Measurements from ENCODE around the gene RBFOX2. TPM values are rescaled to one million over a fixed set of nuclear protein-coding genes. Genes with fewer than 3 reads are reported as not detected.
"Not testable (repeated sequence)": the region's sequence is repeated elsewhere in the genome, so short reads cannot be mapped to it uniquely, and the experiment has no call there.

RBFOX2 gene, protein sequence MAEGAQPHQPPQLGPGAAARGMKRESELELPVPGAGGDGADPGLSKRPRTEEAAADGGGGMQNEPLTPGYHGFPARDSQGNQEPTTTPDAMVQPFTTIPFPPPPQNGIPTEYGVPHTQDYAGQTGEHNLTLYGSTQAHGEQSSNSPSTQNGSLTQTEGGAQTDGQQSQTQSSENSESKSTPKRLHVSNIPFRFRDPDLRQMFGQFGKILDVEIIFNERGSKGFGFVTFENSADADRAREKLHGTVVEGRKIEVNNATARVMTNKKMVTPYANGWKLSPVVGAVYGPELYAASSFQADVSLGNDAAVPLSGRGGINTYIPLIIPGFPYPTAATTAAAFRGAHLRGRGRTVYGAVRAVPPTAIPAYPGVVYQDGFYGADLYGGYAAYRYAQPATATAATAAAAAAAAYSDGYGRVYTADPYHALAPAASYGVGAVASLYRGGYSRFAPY
- total RNA-seq (2014; rRNA removed; shearing (Covaris generic)), result 92.3 and 144 TPM in 2 replicates

DNA sequence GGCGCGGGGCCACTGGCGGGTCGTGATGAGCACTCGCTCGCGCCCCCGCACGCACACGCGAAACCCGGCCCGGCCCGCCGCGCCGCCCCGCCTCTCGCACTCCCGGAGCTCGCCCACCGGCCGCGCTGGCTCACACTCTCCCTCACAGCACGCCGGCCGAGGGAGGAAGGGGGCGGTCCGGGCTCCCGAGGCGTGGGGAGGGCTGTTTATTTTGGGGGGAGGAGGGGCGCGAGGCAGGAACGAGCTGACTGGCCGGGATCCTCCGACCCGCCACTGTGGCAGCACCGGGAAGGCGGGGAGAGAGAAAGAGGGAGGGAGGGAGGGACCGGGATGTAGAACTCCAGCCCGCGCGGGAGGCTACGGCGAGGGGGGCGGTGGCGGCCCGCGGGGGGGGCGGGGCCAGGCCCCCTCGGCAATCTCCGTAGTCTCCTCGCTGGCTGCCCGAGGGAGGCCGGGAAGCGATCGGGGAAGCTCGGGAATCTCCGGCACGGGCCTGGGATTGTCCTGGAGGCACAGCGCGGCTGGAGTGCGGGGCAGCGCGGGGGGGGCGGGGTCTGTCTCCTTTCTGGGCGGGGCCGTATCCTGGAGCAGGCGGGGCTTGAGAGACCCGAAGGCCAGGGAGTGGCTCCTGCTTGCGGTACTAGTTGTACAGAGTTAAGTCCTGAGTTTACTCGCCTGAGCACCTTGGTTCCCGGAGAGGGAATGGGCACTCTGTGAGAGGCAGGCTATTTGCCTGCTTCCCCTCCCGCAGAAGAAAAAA is at the start of gene RBFOX2:
Gene RBFOX2, minus strand, starts transcription at position 179 of the 760 bp plus-strand sequence. CDS start 399 bp downstream, outside the sequence.
- Histone ChIP-seq H3K4me1 (replicated peaks) (peaks cover 16% of the 10 kb centered on the region), H3K36me3 (peaks cover 17% of the 10 kb centered on the region), H3K4me3 (peak within 1 kb of the TSS; percentile 97), H3K27me3 (replicated peaks) (no peaks in the 10 kb centered on the region), H3K27ac (peak within 1 kb of the TSS; percentile 71), H3K9me3 (replicated peaks) (no peaks in the 10 kb centered on the region)
- DNase-seq (ENCODE audit: low read depth in 1 of 2, low spot score in 2 of 2), result peak; percentile 85 to 98

DNA sequence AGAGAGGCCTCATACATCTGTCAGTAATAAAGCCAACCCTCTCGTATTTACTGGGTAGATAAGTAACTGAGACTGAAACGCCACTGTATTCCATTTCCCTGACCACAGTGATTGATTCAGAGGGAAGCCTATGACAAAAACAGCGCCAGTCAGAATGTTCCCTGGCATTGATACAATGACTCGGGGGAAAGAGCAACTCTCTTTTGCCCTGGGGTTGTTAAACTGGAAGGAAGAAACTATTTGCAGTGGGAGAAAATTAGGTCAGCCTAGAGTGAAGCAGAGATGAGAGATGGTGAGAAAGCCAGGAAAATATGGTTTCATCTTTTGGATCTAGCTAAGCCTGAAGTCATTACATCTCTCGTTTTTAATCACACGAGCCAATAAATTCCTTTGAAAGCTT is 48.6 kb upstream of the RBFOX2 start:
- no peak overlapping the region for H3K4me3 ChIP-seq
- peaks cover 6% of the 10 kb centered on the region; the same call in 1 of the 2 replicates for H3K4me1 ChIP-seq (replicated peaks)
- no peaks in the 10 kb centered on the region for H3K27me3 ChIP-seq (replicated peaks)
- no peak for DNase-seq (ENCODE audit: low read depth in 1 of 2, low spot score in 2 of 2)
- no peaks in the 10 kb centered on the region for H3K36me3 ChIP-seq
- H3K27ac ChIP-seq, result no peak overlapping the region
- H3K9me3 ChIP-seq (replicated peaks), result no peaks in the 10 kb centered on the region

DNA sequence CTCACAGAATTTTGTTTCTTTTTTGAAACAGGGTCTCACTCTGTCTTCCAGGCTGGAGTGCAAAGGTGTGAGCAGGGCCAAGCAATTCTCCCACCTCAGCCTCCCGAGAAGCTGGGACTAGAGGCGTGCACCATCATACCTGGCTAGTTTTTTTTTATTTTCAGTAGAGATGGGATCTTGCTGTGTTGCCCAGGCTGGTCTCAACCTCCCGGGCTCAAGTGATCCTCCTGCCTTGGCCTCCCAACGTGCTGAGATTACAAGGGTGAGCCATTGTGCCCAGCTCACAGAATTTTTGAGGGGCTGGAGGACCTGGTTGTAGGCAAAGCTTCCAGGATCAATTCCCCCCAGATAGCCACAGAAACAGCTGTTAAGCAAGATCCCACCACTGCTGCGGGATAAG is 47.1 kb upstream of the RBFOX2 start:
- Histone ChIP-seq H3K27me3 (replicated peaks) (no peaks in the 10 kb centered on the region), H3K4me1 (replicated peaks) (peaks cover 7% of the 10 kb centered on the region; the same call in 1 of the 2 replicates), H3K4me3 (no peak overlapping the region), H3K9me3 (replicated peaks) (no peaks in the 10 kb centered on the region), H3K36me3 (no peaks in the 10 kb centered on the region), H3K27ac (no peak overlapping the region)
- DNase-seq (ENCODE audit: low read depth in 1 of 2, low spot score in 2 of 2), result no peak

DNA sequence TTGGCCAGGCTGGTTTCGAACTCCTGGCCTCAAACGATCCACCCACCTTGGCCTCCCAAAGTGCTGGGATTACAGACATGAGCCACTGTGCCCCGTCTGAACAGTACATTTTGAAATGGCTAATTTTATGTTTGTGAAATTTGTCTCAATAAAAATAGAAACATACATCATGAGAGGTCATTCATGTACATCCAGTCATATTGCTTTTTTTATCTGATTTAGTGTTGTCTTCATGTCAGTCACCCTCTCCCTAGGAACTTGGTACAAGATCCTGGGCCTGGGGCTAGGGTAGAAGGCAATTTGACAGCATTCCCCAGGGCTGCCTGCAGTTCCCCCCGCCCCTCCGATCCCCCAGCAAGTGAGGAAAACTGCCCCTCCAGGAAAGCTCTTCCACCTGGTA is 46.6 kb upstream of the RBFOX2 start:
- Histone ChIP-seq H3K4me3 (no peak overlapping the region), H3K27me3 (replicated peaks) (no peaks in the 10 kb centered on the region), H3K27ac (no peak overlapping the region), H3K9me3 (replicated peaks) (no peaks in the 10 kb centered on the region), H3K36me3 (no peaks in the 10 kb centered on the region), H3K4me1 (replicated peaks) (peaks cover 7% of the 10 kb centered on the region; the same call in 1 of the 2 replicates)
- no peak for DNase-seq (ENCODE audit: low read depth in 1 of 2, low spot score in 2 of 2)

DNA sequence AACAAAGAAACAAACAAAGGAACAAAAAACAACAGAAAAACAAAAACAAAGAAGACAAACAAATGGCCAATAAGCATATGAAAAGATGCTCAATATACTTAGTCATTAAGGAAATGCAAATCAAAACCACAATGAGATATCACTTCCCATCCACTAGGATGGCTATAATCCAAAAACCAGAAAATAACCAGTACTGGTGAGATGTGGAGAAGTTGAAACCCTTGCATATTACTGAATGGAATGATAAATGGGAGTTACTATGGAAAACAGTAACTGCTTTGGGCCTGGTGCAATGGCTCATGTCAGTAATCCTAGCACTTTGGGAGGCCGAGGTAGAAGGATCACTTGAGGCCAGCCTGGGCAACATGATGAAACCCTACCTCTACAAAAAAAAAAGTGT is 44.9 kb upstream of the RBFOX2 start:
- no peak overlapping the region for H3K27ac ChIP-seq
- H3K9me3 ChIP-seq (replicated peaks), result no peaks in the 10 kb centered on the region
- H3K4me3 ChIP-seq, result no peak overlapping the region
- no peak for DNase-seq (ENCODE audit: low read depth in 1 of 2, low spot score in 2 of 2)
- H3K36me3 ChIP-seq, result no peaks in the 10 kb centered on the region
- H3K27me3 ChIP-seq (replicated peaks), result no peaks in the 10 kb centered on the region
- H3K4me1 ChIP-seq (replicated peaks), result peaks cover 13% of the 10 kb centered on the region

DNA sequence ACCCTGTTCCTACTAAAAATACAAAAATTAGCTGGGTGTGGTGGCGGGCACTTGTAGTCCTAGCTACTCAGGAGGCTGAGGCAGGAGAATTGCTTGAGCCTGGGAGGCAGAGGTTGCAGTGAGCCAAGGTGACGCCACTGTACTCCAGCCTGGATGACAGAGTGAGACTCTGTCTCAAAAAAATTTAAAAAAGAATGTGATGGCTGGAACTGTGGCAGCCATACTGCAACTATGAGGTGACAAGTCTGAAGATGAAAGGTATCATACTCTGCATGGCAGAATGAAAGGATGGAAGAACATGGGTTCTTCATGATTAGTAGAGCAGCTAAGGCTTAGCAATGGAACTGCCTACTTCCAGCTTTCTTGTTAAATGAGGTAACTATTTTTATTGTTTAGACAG is 42.0 kb upstream of the RBFOX2 start:
- not testable (repeated sequence) for H3K4me3 ChIP-seq; H3K36me3 ChIP-seq; H3K9me3 ChIP-seq (replicated peaks); DNase-seq (ENCODE audit: low read depth in 1 of 2, low spot score in 2 of 2); H3K27ac ChIP-seq; H3K27me3 ChIP-seq (replicated peaks)
- H3K4me1 ChIP-seq (replicated peaks), result peaks cover 20% of the 10 kb centered on the region

GRCh38 chr22:36069368-36069767 is 40.7 kb upstream of the RBFOX2 start:
- Histone ChIP-seq H3K9me3 (replicated peaks) (no peaks in the 10 kb centered on the region), H3K4me3 (no peak overlapping the region), H3K4me1 (replicated peaks) (peaks cover 27% of the 10 kb centered on the region), H3K27me3 (replicated peaks) (no peaks in the 10 kb centered on the region), H3K27ac (no peak overlapping the region), H3K36me3 (no peaks in the 10 kb centered on the region)
- DNase-seq (ENCODE audit: low read depth in 1 of 2, low spot score in 2 of 2), result no peak

GRCh38 chr22:36068776-36069344 is 40.2 kb upstream of the RBFOX2 start:
- Histone ChIP-seq H3K4me1 (replicated peaks) (peaks cover 27% of the 10 kb centered on the region), H3K4me3 (no peak overlapping the region), H3K36me3 (no peaks in the 10 kb centered on the region), H3K9me3 (replicated peaks) (no peaks in the 10 kb centered on the region), H3K27me3 (replicated peaks) (no peaks in the 10 kb centered on the region), H3K27ac (no peak overlapping the region)
- no peak for DNase-seq (ENCODE audit: low read depth in 1 of 2, low spot score in 2 of 2)

DNA sequence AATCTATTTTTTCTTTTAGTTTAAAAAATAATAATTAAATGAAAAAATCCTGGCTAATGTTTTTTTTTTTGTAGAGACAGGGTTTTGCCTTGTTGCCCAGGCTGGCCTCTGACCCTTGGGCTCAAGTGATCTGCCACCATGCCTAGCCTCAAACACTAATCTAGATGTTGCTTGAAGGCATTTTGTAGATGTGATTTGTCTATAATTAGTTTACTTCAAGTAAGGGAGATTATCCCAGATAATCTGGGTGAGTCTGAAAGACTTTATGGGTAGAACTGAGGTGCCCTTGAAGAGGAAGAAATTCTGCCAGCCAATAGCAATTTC is 38.6 kb upstream of the RBFOX2 start:
- DNase-seq (ENCODE audit: low read depth in 1 of 2, low spot score in 2 of 2), result no peak
- Histone ChIP-seq H3K4me1 (replicated peaks) (peaks cover 27% of the 10 kb centered on the region), H3K27ac (no peak overlapping the region), H3K36me3 (no peaks in the 10 kb centered on the region), H3K9me3 (replicated peaks) (no peaks in the 10 kb centered on the region), H3K27me3 (replicated peaks) (no peaks in the 10 kb centered on the region), H3K4me3 (no peak overlapping the region)

DNA sequence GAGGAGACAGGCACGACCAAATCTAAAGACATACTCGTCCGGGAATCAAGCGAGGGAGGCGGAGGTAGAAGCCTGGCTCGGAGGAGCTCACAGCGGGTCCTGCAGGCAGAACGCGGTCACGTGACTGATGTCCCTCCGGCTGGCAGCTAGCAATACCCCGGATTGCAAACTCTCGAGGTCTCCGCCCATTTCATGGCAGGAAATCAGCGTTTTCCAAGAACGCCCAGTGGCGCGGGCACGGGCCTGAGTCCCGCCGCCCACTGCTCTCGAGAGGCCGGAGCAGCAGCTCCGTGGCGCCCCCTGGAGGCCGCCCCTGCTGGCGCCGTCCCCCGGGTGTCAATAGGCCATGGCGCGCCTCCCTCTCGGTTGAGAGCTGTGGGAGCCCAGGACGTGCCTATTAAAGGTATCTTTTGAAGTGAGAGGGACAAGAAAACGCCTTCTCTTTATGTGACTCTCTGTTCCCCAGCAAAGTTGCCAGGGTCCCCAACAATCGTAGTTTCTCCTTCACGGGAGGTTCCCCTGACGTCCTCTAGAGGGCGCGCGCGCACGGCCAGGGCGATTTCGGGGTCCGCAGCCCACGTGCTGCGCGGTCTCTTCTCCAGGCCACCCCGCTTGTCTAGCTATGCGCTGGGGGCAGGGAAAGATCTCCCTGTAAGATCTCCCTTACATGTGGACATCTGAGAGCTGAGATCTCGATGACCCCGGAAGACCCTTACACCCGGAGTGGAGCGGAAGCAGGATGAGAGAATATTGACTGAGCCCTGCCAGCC is 37.3 kb upstream of the RBFOX2 start:
- no peaks in the 10 kb centered on the region for H3K9me3 ChIP-seq (replicated peaks)
- H3K4me1 ChIP-seq (replicated peaks), result peaks cover 24% of the 10 kb centered on the region
- no peaks in the 10 kb centered on the region for H3K27me3 ChIP-seq (replicated peaks)
- peak; percentile 96 to 98 for DNase-seq (ENCODE audit: low read depth in 1 of 2, low spot score in 2 of 2)
- H3K4me3 ChIP-seq, result peak overlapping the region; percentile 39
- H3K36me3 ChIP-seq, result no peaks in the 10 kb centered on the region
- peak overlapping the region; percentile 80 for H3K27ac ChIP-seq

DNA sequence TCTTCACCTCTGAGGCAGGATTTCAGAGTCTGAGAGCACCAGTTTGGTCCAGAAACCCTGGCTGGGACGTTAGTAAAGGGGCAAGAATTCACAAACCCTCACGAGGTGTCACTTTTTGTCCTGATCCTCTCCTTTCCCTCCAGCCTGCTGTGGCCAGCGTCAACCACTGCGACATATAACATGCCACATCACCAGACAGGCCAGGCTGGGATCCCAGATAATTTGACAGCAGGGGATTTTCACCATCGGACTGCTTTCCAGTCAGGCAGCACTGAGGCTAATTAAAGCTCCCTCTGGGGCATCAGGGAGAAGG is 36.8 kb upstream of the RBFOX2 start:
- Histone ChIP-seq H3K4me1 (replicated peaks) (peaks cover 20% of the 10 kb centered on the region), H3K27me3 (replicated peaks) (no peaks in the 10 kb centered on the region), H3K36me3 (no peaks in the 10 kb centered on the region), H3K27ac (peak overlapping the region; percentile 80), H3K4me3 (peak overlapping the region; percentile 39), H3K9me3 (replicated peaks) (no peaks in the 10 kb centered on the region)
- no peak for DNase-seq (ENCODE audit: low read depth in 1 of 2, low spot score in 2 of 2)

DNA sequence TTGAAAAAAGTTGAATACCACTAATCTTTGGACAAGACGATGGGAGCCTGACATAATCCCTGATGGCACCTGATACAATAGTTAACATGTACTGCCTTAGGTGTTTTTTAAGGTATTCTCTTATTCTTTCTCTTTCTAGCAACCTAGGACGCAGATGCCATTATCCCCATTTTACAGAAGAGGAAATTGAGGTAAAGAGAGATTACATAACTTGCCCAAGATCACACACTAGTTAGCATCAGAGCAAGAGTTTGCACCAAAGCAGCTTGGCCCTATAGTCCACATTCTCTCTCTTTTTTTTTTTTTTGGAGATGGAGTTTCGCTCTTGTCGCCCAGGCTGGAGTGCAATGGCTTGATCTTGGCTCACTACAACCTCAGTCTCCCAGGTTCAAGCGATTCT is 35.7 kb upstream of the RBFOX2 start:
- H3K27me3 ChIP-seq (replicated peaks), result no peaks in the 10 kb centered on the region
- H3K36me3 ChIP-seq, result no peaks in the 10 kb centered on the region
- DNase-seq (ENCODE audit: low read depth in 1 of 2, low spot score in 2 of 2), result no peak
- no peaks in the 10 kb centered on the region for H3K9me3 ChIP-seq (replicated peaks)
- H3K27ac ChIP-seq, result no peak overlapping the region
- H3K4me1 ChIP-seq (replicated peaks), result peaks cover 23% of the 10 kb centered on the region
- H3K4me3 ChIP-seq, result no peak overlapping the region

GRCh38 chr22:36056980-36057379 is 28.4 kb upstream of the RBFOX2 start:
- H3K27me3 ChIP-seq (replicated peaks), result no peaks in the 10 kb centered on the region
- peaks cover 56% of the 10 kb centered on the region for H3K4me1 ChIP-seq (replicated peaks)
- DNase-seq (ENCODE audit: low read depth in 1 of 2, low spot score in 2 of 2), result peak in 1 of 2 experiments; percentile 52
- H3K9me3 ChIP-seq (replicated peaks), result 0 out of 2 replicates have a peak, but pooled peaks cover 3% of the 10 kb centered on the region
- no peak overlapping the region for H3K4me3 ChIP-seq
- H3K27ac ChIP-seq, result peak overlapping the region; percentile 43
- no peaks in the 10 kb centered on the region for H3K36me3 ChIP-seq
